Vagina (tissue), 2 donors: ENCODE measurements around the gene AMACR.
"Not testable (repeated sequence)": the region's sequence is repeated elsewhere in the genome, so short reads cannot be mapped to it uniquely, and the experiment has no call there.

Source experiments
- CTCF ChIP-seq, 3 experiments: fragments of 450-650 bp in 2 of 3; fragments of 200-600 bp in 1 of 3; sonication (generic) in 1 of 3; IDR thresholded peaks; one replicate each; pipeline ENCODE4 v1.5.1; 2017 to 2019; ENCODE audit warnings: antibody characterized with exemption in 3 of 3, mild to moderate bottlenecking in 2 of 3, moderate library complexity in 2 of 3
- POLR2A ChIP-seq, 2 donors: fragments of 450-650 bp; IDR thresholded peaks; one replicate each; pipeline ENCODE4 v1.6.1; 2017; ENCODE audit warnings: antibody characterized with exemption in 2 of 2, mild to moderate bottlenecking in 2 of 2, moderate library complexity in 2 of 2
- POLR2AphosphoS5 ChIP-seq, 2 donors: sonication (generic); formaldehyde crosslinking; IDR thresholded peaks; one replicate each; pipeline ENCODE4 v1.9.0; 2017; ENCODE audit warnings: antibody characterized with exemption in 2 of 2, mild to moderate bottlenecking in 2 of 2, low read depth in 1 of 2; ENCODE audit not compliant: insufficient read depth in 1 of 2

GRCh38 chr5:34010146-34010545, 2.3 kb upstream of the AMACR start:
- not testable (repeated sequence) for TF ChIP-seq CTCF (IDR thresholded peaks at IDR 0.05); POLR2AphosphoS5 (IDR thresholded peaks at IDR 0.05; ENCODE audit: insufficient read depth in 1 of 2, low read depth in 1 of 2); POLR2A (IDR thresholded peaks at IDR 0.05)
